Loucy (cell line): ENCODE data around the gene ALDOB.

Experiments
- H2AFZ ChIP-seq: fragments of 200-600 bp; sonication (generic); 2 replicates; pipeline ENCODE4 v1.6.0; 2016; ENCODE audit warnings: antibody characterized with exemption, mild to moderate bottlenecking, low read length, moderate library complexity
- H3F3A ChIP-seq: fragments of 200-600 bp; 2 replicates; pipeline ENCODE4 v1.6.0; 2016; ENCODE audit warnings: antibody characterized with exemption, low read depth, mild to moderate bottlenecking
- H3K27me3 ChIP-seq: fragments of 200-600 bp; sonication (generic); 2 replicates; pipeline ENCODE4 v1.6.1; 2014; ENCODE audit warnings: low read length, mild to moderate bottlenecking; ENCODE audit not compliant: insufficient read depth, poor library complexity, severe bottlenecking
- H3K36me3 ChIP-seq: fragments of 200-600 bp; sonication (generic); 2 replicates; pipeline ENCODE4 v1.6.1; 2016; ENCODE audit warnings: low read length; ENCODE audit not compliant: insufficient read depth
- H3K4me1 ChIP-seq: fragments of 200-600 bp; sonication (generic); 2 replicates; pipeline ENCODE4 v1.5.1; 2014; ENCODE audit warnings: low read length, mild to moderate bottlenecking; ENCODE audit not compliant: insufficient read depth, poor library complexity, severe bottlenecking
- H3K4me2 ChIP-seq: fragments of 200-600 bp; sonication (generic); 2 replicates; pipeline ENCODE4 v1.6.0; 2014; ENCODE audit warnings: antibody characterized with exemption, low read length, low read depth, mild to moderate bottlenecking; ENCODE audit not compliant: poor library complexity, severe bottlenecking
- H3K4me3 ChIP-seq: fragments of 200-600 bp; sonication (generic); 2 replicates; pipeline ENCODE4 v1.5.1; 2014; ENCODE audit warnings: low read length, mild to moderate bottlenecking, mixed read lengths; ENCODE audit not compliant: poor library complexity, severe bottlenecking
- H3K79me2 ChIP-seq: fragments of 200-600 bp; sonication (generic); 2 replicates; pipeline ENCODE4 v1.6.1; 2014; ENCODE audit warnings: low read length; ENCODE audit not compliant: insufficient read depth
- H3K9ac ChIP-seq: fragments of 200-600 bp; sonication (generic); 2 replicates; pipeline ENCODE4 v1.6.0; 2014; ENCODE audit warnings: mild to moderate bottlenecking, low read depth, low read length, moderate library complexity; ENCODE audit not compliant: poor library complexity, severe bottlenecking
- H3K9me2 ChIP-seq: fragments of 200-600 bp; sonication (generic); replicated peaks from 2 replicates; pipeline ENCODE4 v1.6.1; 2016; ENCODE audit warnings: low read depth, low read length, mixed read lengths
- H3K9me3 ChIP-seq: fragments of 200-600 bp; sonication (generic); 2 replicates; pipeline ENCODE4 v1.6.1; 2014; ENCODE audit warnings: mild to moderate bottlenecking, antibody characterized with exemption, low read length, low read depth; ENCODE audit not compliant: insufficient read depth
- H4K20me1 ChIP-seq: fragments of 200-600 bp; sonication (generic); 2 replicates; pipeline ENCODE4 v1.6.0; 2014; ENCODE audit warnings: antibody characterized with exemption, low read length, mild to moderate bottlenecking; ENCODE audit not compliant: insufficient read depth, poor library complexity, severe bottlenecking
- EZH2phosphoT487 ChIP-seq: fragments of 200-600 bp; IDR thresholded peaks from 2 replicates; pipeline ENCODE4 v1.6.1; 2018; ENCODE audit warnings: antibody characterized with exemption, mild to moderate bottlenecking, moderate library complexity, borderline replicate concordance
- TF ChIP-seq, protein P1 (sequence below): fragments of 200-600 bp; sonication (generic); conservative IDR thresholded peaks from 2 replicates; pipeline ENCODE4 v1.5.1; 2014; ENCODE audit warnings: mild to moderate bottlenecking, antibody characterized with exemption, low read length

ALDOB gene

DNA sequence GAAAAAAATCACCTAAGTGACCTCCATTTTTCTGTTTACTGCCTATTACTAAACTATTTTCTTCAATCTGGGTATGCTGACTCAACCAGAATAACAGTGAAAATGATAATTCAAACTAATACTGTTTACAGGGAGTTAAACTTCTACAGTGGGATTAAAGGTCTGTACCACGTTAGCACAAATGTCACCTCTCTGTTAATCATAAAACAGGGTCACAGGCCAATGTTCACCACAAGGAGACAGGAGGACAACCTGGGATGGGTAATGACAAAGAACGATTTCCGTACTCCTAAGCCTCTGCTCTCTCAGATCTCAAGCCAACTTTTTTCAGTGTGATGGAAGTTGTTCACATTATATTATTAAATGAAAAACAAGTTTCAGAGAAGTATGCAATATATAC lies 2.3 kb downstream of the ALDOB start:
- Histone ChIP-seq H3K79me2 (no peaks in the 10 kb centered on the region), H3K4me2 (no peak overlapping the region), H2AFZ (no peak overlapping the region), H3K9me3 (no peaks in the 10 kb centered on the region), H3K9ac (no peak overlapping the region), H3K4me3 (no peak overlapping the region), H3K4me1 (no peaks in the 10 kb centered on the region), H4K20me1 (no peaks in the 10 kb centered on the region), H3K27me3 (no peaks in the 10 kb centered on the region), H3K36me3 (no peaks in the 10 kb centered on the region), H3F3A (no peaks in the 10 kb centered on the region), H3K9me2 (no peaks in the 10 kb centered on the region)
- TF ChIP-seq, protein P1, sequence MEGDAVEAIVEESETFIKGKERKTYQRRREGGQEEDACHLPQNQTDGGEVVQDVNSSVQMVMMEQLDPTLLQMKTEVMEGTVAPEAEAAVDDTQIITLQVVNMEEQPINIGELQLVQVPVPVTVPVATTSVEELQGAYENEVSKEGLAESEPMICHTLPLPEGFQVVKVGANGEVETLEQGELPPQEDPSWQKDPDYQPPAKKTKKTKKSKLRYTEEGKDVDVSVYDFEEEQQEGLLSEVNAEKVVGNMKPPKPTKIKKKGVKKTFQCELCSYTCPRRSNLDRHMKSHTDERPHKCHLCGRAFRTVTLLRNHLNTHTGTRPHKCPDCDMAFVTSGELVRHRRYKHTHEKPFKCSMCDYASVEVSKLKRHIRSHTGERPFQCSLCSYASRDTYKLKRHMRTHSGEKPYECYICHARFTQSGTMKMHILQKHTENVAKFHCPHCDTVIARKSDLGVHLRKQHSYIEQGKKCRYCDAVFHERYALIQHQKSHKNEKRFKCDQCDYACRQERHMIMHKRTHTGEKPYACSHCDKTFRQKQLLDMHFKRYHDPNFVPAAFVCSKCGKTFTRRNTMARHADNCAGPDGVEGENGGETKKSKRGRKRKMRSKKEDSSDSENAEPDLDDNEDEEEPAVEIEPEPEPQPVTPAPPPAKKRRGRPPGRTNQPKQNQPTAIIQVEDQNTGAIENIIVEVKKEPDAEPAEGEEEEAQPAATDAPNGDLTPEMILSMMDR: no peak
- TF ChIP-seq EZH2phosphoT487: no peak

DNA sequence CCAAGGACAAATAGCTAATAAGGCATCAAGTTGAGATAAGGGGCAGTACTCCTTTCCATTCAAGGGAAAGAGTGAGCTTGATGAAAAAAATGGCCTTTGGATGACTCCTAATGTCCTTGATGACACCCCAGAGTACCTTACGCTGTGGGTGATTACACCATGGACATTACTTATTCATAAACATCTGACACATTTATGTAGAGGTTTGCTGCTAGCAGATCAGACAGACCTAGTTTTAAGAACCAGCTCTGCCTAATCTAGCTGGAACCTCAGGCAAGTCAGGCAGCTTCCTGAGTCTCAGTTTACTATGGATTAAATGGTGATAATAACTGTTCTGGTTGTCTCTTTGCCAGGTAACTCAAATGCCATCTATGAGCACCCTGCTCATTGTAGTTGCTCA lies 2.8 kb downstream of the ALDOB start:
- Histone ChIP-seq H4K20me1 (no peaks in the 10 kb centered on the region), H3K9ac (no peak overlapping the region), H3K4me2 (no peak overlapping the region), H3K36me3 (no peaks in the 10 kb centered on the region), H3K9me3 (no peaks in the 10 kb centered on the region), H3K4me3 (no peak overlapping the region), H3K4me1 (no peaks in the 10 kb centered on the region), H2AFZ (no peak overlapping the region), H3K9me2 (no peaks in the 10 kb centered on the region), H3K79me2 (no peaks in the 10 kb centered on the region), H3F3A (no peaks in the 10 kb centered on the region), H3K27me3 (no peaks in the 10 kb centered on the region)
- no peak for TF ChIP-seq EZH2phosphoT487
- TF ChIP-seq, protein P1: no peak

DNA sequence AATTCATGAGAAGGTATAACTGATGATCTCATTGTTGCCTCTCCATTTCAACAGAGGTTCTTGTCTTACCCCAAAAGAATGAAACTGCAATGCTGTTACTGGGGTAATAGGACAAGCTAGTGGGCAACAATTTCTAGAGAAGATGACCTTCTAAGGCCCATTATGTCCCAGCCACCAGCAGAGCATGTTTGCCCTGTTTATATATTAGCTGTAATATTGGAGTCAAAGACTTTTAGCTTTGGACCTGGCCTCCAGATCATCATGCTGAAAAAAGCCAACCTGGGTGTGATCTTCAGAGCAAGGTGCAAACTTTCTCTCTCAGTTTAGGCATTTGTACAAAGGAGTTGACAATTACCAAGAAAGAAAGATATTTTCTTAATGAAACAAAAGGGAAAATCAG lies 3.4 kb downstream of the ALDOB start:
- no peak for TF ChIP-seq EZH2phosphoT487
- TF ChIP-seq, protein P1: no peak
- Histone ChIP-seq H3K27me3 (no peaks in the 10 kb centered on the region), H3K4me2 (no peak overlapping the region)

More for the DNA sequence above, 3.4 kb downstream of the ALDOB start:
- Histone ChIP-seq H3K9me2 (no peaks in the 10 kb centered on the region), H3K9me3 (no peaks in the 10 kb centered on the region), H3K4me1 (no peaks in the 10 kb centered on the region), H2AFZ (no peak overlapping the region), H3K79me2 (no peaks in the 10 kb centered on the region), H4K20me1 (no peaks in the 10 kb centered on the region), H3K4me3 (no peak overlapping the region), H3F3A (no peaks in the 10 kb centered on the region), H3K9ac (no peak overlapping the region), H3K36me3 (no peaks in the 10 kb centered on the region)
